ENCODE results near the gene HNRNPR.

Gene HNRNPR

GRCh38 chr1:23366598-23366997 is 22.5 kb upstream of the HNRNPR start:
- Histone ChIP-seq H3K9me2 (replicated peaks; ENCODE audit: insufficient read depth, low read length) (no peaks in the 10 kb centered on the region), H2AFZ (ENCODE audit: low read depth, low read length, severe bottlenecking) (no peak overlapping the region), H3K27me3 (ENCODE audit: low read length) (no peaks in the 10 kb centered on the region), H3F3A (ENCODE audit: insufficient read depth) (peaks cover 3% of the 10 kb centered on the region; the same call in 1 of the 2 replicates), H3K4me3 (ENCODE audit: insufficient read depth, low read length, poor library complexity, severe bottlenecking) (no peak overlapping the region), H3K36me3 (ENCODE audit: low read length) (peaks cover 29% of the 10 kb centered on the region), H3K9me3 (ENCODE audit: insufficient read depth, low read length) (peaks cover 31% of the 10 kb centered on the region; the same call in 1 of the 2 replicates), H3K79me2 (ENCODE audit: insufficient read depth, low read length) (0 out of 2 replicates have a peak, but pooled peaks cover 5% of the 10 kb centered on the region), H3K4me2 (ENCODE audit: low read depth, low read length, poor library complexity, severe bottlenecking) (peak overlapping the region; percentile 91), H3K27ac (ENCODE audit: low read depth, low read length) (no peak overlapping the region), H3K9ac (ENCODE audit: low read length) (no peak overlapping the region), H4K20me1 (ENCODE audit: low read depth, low read length) (no peaks in the 10 kb centered on the region)
- TF ChIP-seq CTCF (IDR thresholded peaks at IDR 0.05; ENCODE audit: insufficient read depth, low read length, poor library complexity, severe bottlenecking) (no peak), EZH2phosphoT487 (conservative IDR thresholded peaks at IDR 0.05; ENCODE audit: low read length) (no peak)

GRCh38 chr1:23366146-23366545 is 22.1 kb upstream of the HNRNPR start:
- H3K36me3 ChIP-seq (ENCODE audit: low read length) = peaks cover 33% of the 10 kb centered on the region
- H3K4me2 ChIP-seq (ENCODE audit: low read depth, low read length, poor library complexity, severe bottlenecking) = peak overlapping the region; percentile 91
- H3K4me3 ChIP-seq (ENCODE audit: insufficient read depth, low read length, poor library complexity, severe bottlenecking) = no peak overlapping the region

GRCh38 chr1:23362218-23362713 is 18.2 kb upstream of the HNRNPR start:
- Histone ChIP-seq H3K9ac (ENCODE audit: low read length) (no peak overlapping the region), H4K20me1 (ENCODE audit: low read depth, low read length) (no peaks in the 10 kb centered on the region), H3K9me3 (ENCODE audit: insufficient read depth, low read length) (peaks cover 45% of the 10 kb centered on the region; the same call in 1 of the 2 replicates), H3K36me3 (ENCODE audit: low read length) (peaks cover 45% of the 10 kb centered on the region), H2AFZ (ENCODE audit: low read depth, low read length, severe bottlenecking) (no peak overlapping the region), H3K9me2 (replicated peaks; ENCODE audit: insufficient read depth, low read length) (no peaks in the 10 kb centered on the region), H3K27me3 (ENCODE audit: low read length) (no peaks in the 10 kb centered on the region), H3K27ac (ENCODE audit: low read depth, low read length) (no peak overlapping the region), H3K79me2 (ENCODE audit: insufficient read depth, low read length) (0 out of 2 replicates have a peak, but pooled peaks cover under 1% of the 10 kb centered on the region), H3K4me2 (ENCODE audit: low read depth, low read length, poor library complexity, severe bottlenecking) (no peak overlapping the region), H3F3A (ENCODE audit: insufficient read depth) (no peaks in the 10 kb centered on the region; the same call in 1 of the 2 replicates), H3K4me3 (ENCODE audit: insufficient read depth, low read length, poor library complexity, severe bottlenecking) (no peak overlapping the region)
- TF ChIP-seq EZH2phosphoT487 (conservative IDR thresholded peaks at IDR 0.05; ENCODE audit: low read length) = no peak

More at GRCh38 chr1:23366146-23366545, 22.1 kb upstream of the HNRNPR start:
- TF ChIP-seq CTCF (IDR thresholded peaks at IDR 0.05; ENCODE audit: insufficient read depth, low read length, poor library complexity, severe bottlenecking) = no peak
- TF ChIP-seq EZH2phosphoT487 (conservative IDR thresholded peaks at IDR 0.05; ENCODE audit: low read length) = no peak
- Histone ChIP-seq H2AFZ (ENCODE audit: low read depth, low read length, severe bottlenecking) (no peak overlapping the region), H3K9me2 (replicated peaks; ENCODE audit: insufficient read depth, low read length) (no peaks in the 10 kb centered on the region), H3K27me3 (ENCODE audit: low read length) (no peaks in the 10 kb centered on the region), H3F3A (ENCODE audit: insufficient read depth) (peaks cover 3% of the 10 kb centered on the region; the same call in 1 of the 2 replicates), H3K79me2 (ENCODE audit: insufficient read depth, low read length) (0 out of 2 replicates have a peak, but pooled peaks cover 5% of the 10 kb centered on the region), H3K9me3 (ENCODE audit: insufficient read depth, low read length) (peaks cover 35% of the 10 kb centered on the region; the same call in 1 of the 2 replicates), H3K27ac (ENCODE audit: low read depth, low read length) (no peak overlapping the region), H4K20me1 (ENCODE audit: low read depth, low read length) (no peaks in the 10 kb centered on the region), H3K9ac (ENCODE audit: low read length) (no peak overlapping the region)

- no peaks in the 10 kb centered on the region for H4K20me1 ChIP-seq (ENCODE audit: low read depth, low read length)
- no peaks in the 10 kb centered on the region for H3K9me2 ChIP-seq (replicated peaks; ENCODE audit: insufficient read depth, low read length)
- H3K9me3 ChIP-seq (ENCODE audit: insufficient read depth, low read length) = peaks cover 30% of the 10 kb centered on the region; the same call in 1 of the 2 replicates
- no peaks in the 10 kb centered on the region for H3K79me2 ChIP-seq (ENCODE audit: insufficient read depth, low read length)
- H3K27me3 ChIP-seq (ENCODE audit: low read length) = no peaks in the 10 kb centered on the region
- H3K4me2 ChIP-seq (ENCODE audit: low read depth, low read length, poor library complexity, severe bottlenecking) = no peak overlapping the region
- no peaks in the 10 kb centered on the region for H3F3A ChIP-seq (ENCODE audit: insufficient read depth)
- H3K36me3 ChIP-seq (ENCODE audit: low read length) = peaks cover 32% of the 10 kb centered on the region
- no peak overlapping the region for H3K27ac ChIP-seq (ENCODE audit: low read depth, low read length)
- H2AFZ ChIP-seq (ENCODE audit: low read depth, low read length, severe bottlenecking) = no peak overlapping the region
- H3K9ac ChIP-seq (ENCODE audit: low read length) = no peak overlapping the region
- H3K4me3 ChIP-seq (ENCODE audit: insufficient read depth, low read length, poor library complexity, severe bottlenecking) = no peak overlapping the region
- TF ChIP-seq CTCF (IDR thresholded peaks at IDR 0.05; ENCODE audit: insufficient read depth, low read length, poor library complexity, severe bottlenecking) = no peak
- no peak for TF ChIP-seq EZH2phosphoT487 (conservative IDR thresholded peaks at IDR 0.05; ENCODE audit: low read length)
Measured at GRCh38 chr1:23358310-23358875, 14.3 kb upstream of the HNRNPR start.
